Natural killer cell (primary cell): ENCODE measurements around the gene TNS3. TPM values are rescaled to one million over a fixed set of nuclear protein-coding genes. Genes with fewer than 3 reads are reported as not detected.
"Not testable (repeated sequence)": the region's sequence is repeated elsewhere in the genome, so short reads cannot be mapped to it uniquely, and the experiment has no call there.

Source experiments
- ATAC-seq, 3 donors: fragments of 150-1000 bp in 2 of 3; fragments of 200-7000 bp in 1 of 3; cut with Tn5 transposase; 1 replicate in 1 of 3; 2 replicates in 2 of 3; pipeline ENCODE4 v1.10.0; 2021; ENCODE audit warnings: mild to moderate bottlenecking in 2 of 3, moderate library complexity in 2 of 3
- DNase-seq, 2 donors: peaks; one replicate each; pipeline versions ENCODE4 v3.0.0 to v3.0.0-alpha.2; 2013 to 2021; ENCODE audit warnings: mixed read lengths in 1 of 2
- H3K27ac ChIP-seq: one replicate; pipeline ENCODE4 v1.5.1; 2013; ENCODE audit warnings: mild to moderate bottlenecking, low read length
- H3K27me3 ChIP-seq: one replicate; pipeline ENCODE4 v1.6.1; 2013; ENCODE audit warnings: low read length; ENCODE audit not compliant: control insufficient read depth, insufficient read depth
- H3K36me3 ChIP-seq: one replicate; pipeline ENCODE4 v1.6.1; 2013; ENCODE audit warnings: low read length; ENCODE audit not compliant: control insufficient read depth, insufficient read depth
- H3K4me1 ChIP-seq: one replicate; pipeline ENCODE4 v1.6.1; 2013; ENCODE audit warnings: low read length; ENCODE audit not compliant: control insufficient read depth, insufficient read depth
- H3K4me3 ChIP-seq: one replicate; pipeline ENCODE4 v1.5.1; 2013; ENCODE audit warnings: low read length
- H3K9me3 ChIP-seq: one replicate; pipeline ENCODE4 v1.6.1; 2013; ENCODE audit warnings: low read length; ENCODE audit not compliant: control insufficient read depth, insufficient read depth
- H3K27ac Mint-ChIP-seq, 2 donors: one replicate each; pipeline ENCODE4 v1.8.0; 2022; ENCODE audit warnings: mild to moderate bottlenecking in 2 of 2, mixed read lengths in 2 of 2, moderate library complexity in 1 of 2
- H3K27me3 Mint-ChIP-seq, 2 donors: one replicate each; pipeline ENCODE4 v1.8.0; 2022; ENCODE audit warnings: low read depth in 2 of 2, mixed read lengths in 2 of 2
- H3K36me3 Mint-ChIP-seq: one replicate; pipeline ENCODE4 v1.8.0; 2022; ENCODE audit warnings: mixed read lengths
- H3K4me1 Mint-ChIP-seq, 2 donors: one replicate each; pipeline ENCODE4 v1.8.0; 2022; ENCODE audit warnings: mixed read lengths in 2 of 2
- H3K4me3 Mint-ChIP-seq: one replicate; pipeline ENCODE4 v1.8.0; 2022; ENCODE audit warnings: mild to moderate bottlenecking, moderate library complexity, mixed read lengths
- H3K9me3 Mint-ChIP-seq, 2 donors: one replicate each; pipeline ENCODE4 v1.8.0; 2022; ENCODE audit warnings: mixed read lengths in 2 of 2
- CTCF ChIP-seq: fragments of 200-600 bp; IDR thresholded peaks from one replicate; pipeline ENCODE4 v1.8.0; 2022; ENCODE audit warnings: antibody characterized with exemption
- WGBS: methylation state at CpG from one replicate; pipeline ENCODE4 v1.1.7; 2013; ENCODE audit warnings: missing lambda C conversion rate; ENCODE audit not compliant: insufficient coverage; 5-methylcytosine and 5-hydroxymethylcytosine counted together
- intact Hi-C: fragments of 100-400 bp; cut with micrococcal nuclease; formaldehyde crosslinking; loops from one replicate; pipeline ENCODE4 v1.14.2; 2022
- total RNA-seq, 4 donors: library from RNA; stranded (reverse); fragments of 120-200 nt in 1 of 4; gene quantifications; one replicate each; pipeline versions ENCODE4 v1.2.3 to v1.2.4, GENCODE V29; 2013 to 2022

The TNS3 gene
- total RNA-seq, 3 donors from 2014 or later (not counting 1 experiment from before 2014, with no cell fraction given), result 1.6 to 3.5 (median 2.9) TPM

- Histone ChIP-seq H3K27me3 (no peaks in the 10 kb centered on the region), H3K4me3 (no peak overlapping the region), H3K27ac (no peak overlapping the region), H3K4me1 (no peaks in the 10 kb centered on the region), H3K9me3 (no peaks in the 10 kb centered on the region), H3K36me3 (no peaks in the 10 kb centered on the region)
- TF ChIP-seq CTCF, result no peak
- no peaks in the 10 kb centered on the region for H3K4me1 Mint-ChIP-seq
- intact Hi-C loops, result no loop called here
- H3K27me3 Mint-ChIP-seq, result peaks cover 0 to 2% of the 10 kb centered on the region in 2 donors
- H3K9me3 Mint-ChIP-seq, result no peaks in the 10 kb centered on the region
- no peaks in the 10 kb centered on the region for H3K36me3 Mint-ChIP-seq
- no peak for ATAC-seq
- 88% methylated on average over 14 of the region's 16 CpGs for WGBS
- no peak for DNase-seq
- no peak overlapping the region for H3K4me3 Mint-ChIP-seq
- no peak overlapping the region for H3K27ac Mint-ChIP-seq
Measured at GRCh38 chr7:47609803-47610452, 28.0 kb upstream of the TNS3 start.

GRCh38 chr7:47606593-47607046, 24.7 kb upstream of the TNS3 start:
- ATAC-seq, H3K4me1 ChIP-seq, DNase-seq, H3K9me3 ChIP-seq, H3K9me3 Mint-ChIP-seq, H3K36me3 Mint-ChIP-seq, H3K4me1 Mint-ChIP-seq, H3K27me3 ChIP-seq, intact Hi-C loops, H3K27ac Mint-ChIP-seq, H3K4me3 ChIP-seq, H3K36me3 ChIP-seq, H3K27me3 Mint-ChIP-seq, H3K4me3 Mint-ChIP-seq, H3K27ac ChIP-seq: not testable (repeated sequence)
- WGBS, result 94% methylated on average over 8 of the region's 9 CpGs

GRCh38 chr7:47605816-47606575, 24.1 kb upstream of the TNS3 start:
- H3K4me3 Mint-ChIP-seq, result no peak overlapping the region
- H3K36me3 Mint-ChIP-seq, result no peaks in the 10 kb centered on the region
- H3K27ac Mint-ChIP-seq, result no peak overlapping the region
- no peak for TF ChIP-seq CTCF
- Histone ChIP-seq H3K27ac (no peak overlapping the region), H3K4me1 (peaks cover 9% of the 10 kb centered on the region), H3K9me3 (no peaks in the 10 kb centered on the region), H3K4me3 (no peak overlapping the region), H3K27me3 (no peaks in the 10 kb centered on the region), H3K36me3 (no peaks in the 10 kb centered on the region)
- intact Hi-C loops, result no loop called here
- H3K27me3 Mint-ChIP-seq, result peaks cover 0 to 3% of the 10 kb centered on the region in 2 donors
- ATAC-seq (no peak), DNase-seq (no peak)
- H3K9me3 Mint-ChIP-seq, result no peaks in the 10 kb centered on the region
- 93% methylated on average over 9 of the region's 9 CpGs for WGBS
- H3K4me1 Mint-ChIP-seq, result peaks cover 6 to 8% of the 10 kb centered on the region in 2 donors

GRCh38 chr7:47604496-47604890, 22.6 kb upstream of the TNS3 start:
- Mint-ChIP-seq H3K4me1 (peaks cover 18 to 22% of the 10 kb centered on the region in 2 donors), H3K4me3 (no peak overlapping the region), H3K36me3 (no peaks in the 10 kb centered on the region), H3K27me3 (peaks cover 0 to 3% of the 10 kb centered on the region in 2 donors), H3K9me3 (no peaks in the 10 kb centered on the region), H3K27ac (no peak overlapping the region)
- Histone ChIP-seq H3K36me3 (no peaks in the 10 kb centered on the region), H3K27me3 (no peaks in the 10 kb centered on the region), H3K4me3 (no peak overlapping the region), H3K4me1 (peaks cover 14% of the 10 kb centered on the region), H3K9me3 (no peaks in the 10 kb centered on the region), H3K27ac (no peak overlapping the region)
- no peak for ATAC-seq
- no peak for DNase-seq
- intact Hi-C loops, result no loop called here
- 92% methylated on average over 3 of the region's 3 CpGs for WGBS
- no peak for TF ChIP-seq CTCF

GRCh38 chr7:47603514-47604255, 21.8 kb upstream of the TNS3 start:
- peaks cover 14% of the 10 kb centered on the region for H3K4me1 ChIP-seq
- H3K9me3 ChIP-seq, H3K4me3 Mint-ChIP-seq, H3K9me3 Mint-ChIP-seq, H3K4me3 ChIP-seq, intact Hi-C loops, DNase-seq, H3K27ac ChIP-seq, H3K36me3 ChIP-seq, ATAC-seq, H3K27me3 ChIP-seq, H3K27me3 Mint-ChIP-seq, H3K36me3 Mint-ChIP-seq, H3K27ac Mint-ChIP-seq: not testable (repeated sequence)
- H3K4me1 Mint-ChIP-seq, result peaks cover 18 to 22% of the 10 kb centered on the region in 2 donors
- 44% methylated on average over 13 of the region's 13 CpGs for WGBS
